Large intestine (tissue), 3 donors: ENCODE measurements around the gene TARS2. TPM values are rescaled to one million over a fixed set of nuclear protein-coding genes. Genes with fewer than 3 reads are reported as not detected.
A peak's percentile ranks its signal among the peaks of the same experiment; 100 is the strongest.

ENCODE experiments used
- DNase-seq, 2 donors: peaks; one replicate each; pipeline versions ENCODE4 v3.0.0 to v3.0.0-alpha.2; 2013
- H3K27ac ChIP-seq: one replicate; pipeline ENCODE4 v1.5.1; 2013; ENCODE audit warnings: low read length
- H3K27me3 ChIP-seq: 2 replicates; pipeline ENCODE4 v1.6.1; 2013; ENCODE audit warnings: low read length; ENCODE audit not compliant: control insufficient read depth, insufficient read depth
- H3K36me3 ChIP-seq: 2 replicates; pipeline ENCODE4 v1.6.1; 2013; ENCODE audit warnings: low read length; ENCODE audit not compliant: control insufficient read depth, insufficient read depth
- H3K4me1 ChIP-seq: one replicate; pipeline ENCODE4 v1.6.1; 2013; ENCODE audit warnings: low read length; ENCODE audit not compliant: control insufficient read depth, insufficient read depth
- H3K4me3 ChIP-seq: one replicate; pipeline ENCODE4 v1.5.1; 2013; ENCODE audit warnings: low read length
- H3K9me3 ChIP-seq: one replicate; pipeline ENCODE4 v1.6.1; 2013; ENCODE audit warnings: mild to moderate bottlenecking, low read depth, low read length, moderate library complexity; ENCODE audit not compliant: control insufficient read depth
- WGBS: methylation state at CpG from one replicate; pipeline ENCODE4 v1.1.5; 2013; ENCODE audit warnings: low lambda C conversion rate; ENCODE audit not compliant: insufficient coverage; 5-methylcytosine and 5-hydroxymethylcytosine counted together
- polyA plus RNA-seq: library from polyadenylated mRNA; unstranded; fragments of 120-200 nt; gene quantifications from one replicate; pipeline ENCODE4 v1.2.1, GENCODE V29; 2013

The TARS2 gene
- polyA plus RNA-seq, 1 donor, result 21.8 TPM

DNA sequence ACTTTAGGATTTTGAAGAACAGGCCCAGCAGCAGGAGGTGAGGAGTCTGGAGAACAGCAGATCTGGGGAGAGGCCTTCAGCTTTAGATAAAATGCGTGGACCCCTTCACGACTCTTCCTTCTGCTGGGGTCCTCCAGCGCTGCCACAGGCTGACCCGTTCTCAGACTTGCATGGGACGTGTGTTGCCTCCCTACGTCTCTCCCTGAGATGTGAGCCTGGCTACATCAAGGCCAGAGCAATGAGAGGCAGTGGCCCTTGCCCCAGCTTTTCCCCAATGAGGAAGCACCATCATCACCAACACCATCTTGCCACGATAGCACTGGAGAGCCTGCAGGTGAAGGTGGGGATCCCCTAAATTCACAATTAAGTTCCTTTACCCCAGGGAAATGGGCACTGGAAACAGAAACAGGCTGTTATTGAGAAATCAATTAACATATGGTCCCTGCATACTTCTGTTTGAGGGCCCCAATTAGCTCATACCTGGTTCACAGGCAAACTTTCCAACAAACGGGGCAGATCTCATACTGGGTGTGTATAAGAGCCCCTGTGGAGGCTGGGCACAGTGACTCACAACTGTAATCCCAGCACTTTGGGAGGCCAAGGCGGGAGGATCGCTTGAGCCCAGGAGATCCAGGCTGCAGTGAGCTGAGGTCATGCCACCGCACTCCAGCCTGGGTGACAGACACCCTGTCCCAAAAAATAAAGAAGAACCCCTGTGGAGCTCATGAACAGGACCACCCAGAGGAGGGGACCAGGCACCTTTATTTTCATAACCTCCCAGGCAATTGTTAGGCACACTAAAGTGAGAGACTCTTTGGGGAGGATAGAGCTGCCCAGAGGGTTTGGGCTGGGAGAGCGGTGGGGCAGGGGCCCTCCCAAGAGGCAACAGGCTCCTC is 49.9 kb downstream of the TARS2 start:
- DNase-seq, result peak in 1 of 2 donors; percentile 0
- Histone ChIP-seq H3K4me1 (peaks cover 13% of the 10 kb centered on the region), H3K27me3 (no peaks in the 10 kb centered on the region), H3K9me3 (no peaks in the 10 kb centered on the region), H3K27ac (no peak overlapping the region), H3K36me3 (no peaks in the 10 kb centered on the region), H3K4me3 (no peak overlapping the region)
- no CpG with 5 or more reads among the region's 12 CpGs for WGBS

GRCh38 chr1:150537732-150538684 is 50.8 kb downstream of the TARS2 start:
- no CpG with 5 or more reads among the region's 17 CpGs for WGBS
- Histone ChIP-seq H3K27me3 (no peaks in the 10 kb centered on the region), H3K27ac (no peak overlapping the region), H3K9me3 (no peaks in the 10 kb centered on the region), H3K4me3 (no peak overlapping the region), H3K4me1 (peaks cover 9% of the 10 kb centered on the region), H3K36me3 (no peaks in the 10 kb centered on the region)
- DNase-seq, result peak in 1 of 2 donors; percentile 4

- DNase-seq, result peak in 1 of 2 donors; percentile 11
- Histone ChIP-seq H3K4me3 (no peak overlapping the region), H3K36me3 (no peaks in the 10 kb centered on the region), H3K27ac (no peak overlapping the region), H3K27me3 (peaks cover 5% of the 10 kb centered on the region), H3K4me1 (peaks cover 4% of the 10 kb centered on the region), H3K9me3 (no peaks in the 10 kb centered on the region)
- no CpG with 5 or more reads among the region's 13 CpGs for WGBS
Observed at GRCh38 chr1:150543500-150544143, 56.4 kb downstream of the TARS2 start.

DNA sequence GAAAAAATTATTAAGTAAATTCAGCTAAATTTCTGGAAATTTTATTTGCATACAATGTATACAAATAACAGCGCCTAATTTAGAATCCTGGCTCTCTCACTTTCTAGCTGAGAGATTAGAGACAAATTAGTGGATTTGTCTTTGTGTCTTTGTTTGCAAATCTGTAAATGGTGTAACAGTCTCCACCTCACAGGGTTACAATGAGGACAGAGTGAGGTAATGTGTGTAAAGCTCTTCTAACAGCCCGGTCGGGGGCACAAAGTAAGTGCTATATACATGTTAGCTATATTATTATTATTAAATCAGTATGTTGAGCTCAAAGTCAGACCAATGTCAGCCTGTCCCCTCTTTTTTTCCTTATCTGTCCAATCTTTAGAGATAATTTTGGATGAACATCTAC is 57.0 kb downstream of the TARS2 start:
- Histone ChIP-seq H3K4me3 (no peak overlapping the region), H3K9me3 (no peaks in the 10 kb centered on the region), H3K36me3 (no peaks in the 10 kb centered on the region), H3K4me1 (peaks cover 4% of the 10 kb centered on the region), H3K27me3 (peaks cover 5% of the 10 kb centered on the region), H3K27ac (no peak overlapping the region)
- DNase-seq, result no peak
- WGBS, result no CpG with 5 or more reads among the region's 3 CpGs

- WGBS, result 100% methylated on average over 2 of the region's 6 CpGs
- Histone ChIP-seq H3K9me3 (no peaks in the 10 kb centered on the region), H3K27ac (no peak overlapping the region), H3K4me1 (peaks cover 4% of the 10 kb centered on the region), H3K36me3 (no peaks in the 10 kb centered on the region), H3K4me3 (no peak overlapping the region), H3K27me3 (peaks cover 16% of the 10 kb centered on the region)
- DNase-seq, result no peak
Observed at GRCh38 chr1:150545486-150546032, 58.3 kb downstream of the TARS2 start.

DNA sequence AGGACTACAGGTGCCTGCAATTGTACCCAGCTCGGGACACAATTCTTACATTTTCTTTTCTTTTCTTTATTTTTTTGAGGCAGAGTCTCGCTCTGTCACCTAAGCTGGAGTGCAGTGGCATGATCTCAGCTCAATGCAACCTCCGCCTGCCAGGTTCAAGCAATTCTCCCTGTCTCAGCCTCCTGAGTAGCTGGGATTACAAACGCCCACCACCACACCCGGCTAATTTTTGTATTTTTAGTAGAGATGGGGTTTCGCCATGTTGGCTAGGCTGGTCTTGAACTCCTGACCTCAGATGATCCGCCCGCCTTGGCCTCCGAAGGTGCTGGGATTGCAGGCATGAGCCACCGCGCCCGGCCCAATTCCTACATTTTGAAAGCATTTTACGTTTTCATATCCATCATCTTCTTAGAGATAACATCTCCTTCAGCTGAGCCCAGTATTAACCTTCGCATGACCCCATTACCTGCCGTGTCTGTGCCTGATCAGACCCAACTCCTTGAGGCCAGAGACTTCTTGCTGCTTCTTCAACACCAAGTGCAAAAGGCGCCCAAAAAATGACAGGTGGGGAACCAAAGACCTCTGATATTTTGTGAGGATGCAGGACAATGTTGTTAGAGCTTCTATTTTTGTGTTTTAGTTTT is 59.2 kb downstream of the TARS2 start:
- Histone ChIP-seq H3K27me3 (peaks cover 17% of the 10 kb centered on the region), H3K36me3 (no peaks in the 10 kb centered on the region), H3K27ac (no peak overlapping the region), H3K4me3 (no peak overlapping the region), H3K9me3 (no peaks in the 10 kb centered on the region), H3K4me1 (peaks cover 4% of the 10 kb centered on the region)
- no CpG with 5 or more reads among the region's 16 CpGs for WGBS
- DNase-seq, result no peak

GRCh38 chr1:150548324-150548631 is 61.1 kb downstream of the TARS2 start:
- Histone ChIP-seq H3K36me3 (no peaks in the 10 kb centered on the region), H3K9me3 (no peaks in the 10 kb centered on the region), H3K27ac (no peak overlapping the region), H3K27me3 (peaks cover 17% of the 10 kb centered on the region), H3K4me3 (peak overlapping the region; percentile 54), H3K4me1 (peaks cover 17% of the 10 kb centered on the region)
- WGBS, result no CpG with 5 or more reads among the region's 4 CpGs
- no peak for DNase-seq

DNA sequence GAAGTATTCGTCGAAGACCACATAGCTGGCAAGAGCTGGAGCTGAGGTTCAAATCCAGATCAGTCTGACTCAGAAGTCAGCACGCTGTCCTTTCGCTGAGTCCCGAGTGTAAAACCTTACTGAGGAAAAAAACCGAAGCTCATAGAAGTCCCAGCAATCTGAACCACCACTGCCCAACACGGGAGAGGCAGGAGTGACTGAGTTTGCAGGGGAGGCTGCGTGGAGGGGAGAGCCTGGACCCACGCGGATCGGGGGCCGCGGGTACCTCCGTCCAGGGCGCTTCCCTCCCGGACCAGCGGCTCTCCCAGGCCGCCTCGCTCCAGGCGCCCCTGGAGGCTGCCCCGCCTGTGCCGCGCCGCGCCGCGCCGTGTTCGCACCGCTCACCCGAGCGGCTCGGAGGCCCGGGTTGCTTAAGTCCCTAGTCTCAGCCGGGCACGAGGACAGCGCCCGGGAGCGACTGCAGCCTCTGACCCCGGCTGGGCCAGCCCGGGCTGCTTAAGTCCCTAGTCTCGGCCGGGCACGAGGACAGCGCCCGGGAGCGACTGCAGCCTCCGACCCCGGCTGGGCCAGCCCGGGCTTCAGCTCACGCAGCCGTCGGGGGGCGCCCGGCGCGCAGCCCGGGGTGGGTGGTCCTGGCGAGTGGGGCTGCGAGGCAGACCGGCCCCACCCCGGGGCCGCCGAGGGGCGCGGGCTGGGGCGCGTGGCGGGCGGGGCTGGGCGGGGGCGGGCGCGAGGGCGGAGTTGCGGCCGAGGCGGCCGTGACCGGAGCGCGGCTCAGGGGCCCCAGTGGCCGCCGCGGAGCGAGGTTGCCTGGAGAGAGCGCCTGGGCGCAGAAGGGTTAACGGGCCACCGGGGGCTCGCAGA is 61.6 kb downstream of the TARS2 start, which contains the start of gene ADAMTSL4:
Gene ADAMTSL4 (plus strand): TSS at position 777 of the 864 bp plus-strand sequence. CDS start 2,881 bp downstream, outside the sequence.
- peak; percentile 70 to 84 for DNase-seq
- H3K9me3 ChIP-seq, result no peaks in the 10 kb centered on the region
- WGBS, result no CpG with 5 or more reads among the region's 91 CpGs
- peak within 1 kb of the TSS; percentile 54 for H3K4me3 ChIP-seq
- H3K36me3 ChIP-seq, result no peaks in the 10 kb centered on the region
- peaks cover 17% of the 10 kb centered on the region for H3K27me3 ChIP-seq
- peaks cover 18% of the 10 kb centered on the region for H3K4me1 ChIP-seq
- peak within 1 kb of the TSS; percentile 27 for H3K27ac ChIP-seq
